HG03469 (cell line): ENCODE results near the gene TAF10.

Experiments
- ATAC-seq: cut with Tn5 transposase; IDR thresholded peaks from one replicate; pipeline ENCODE4 v1.9.1; 2021; ENCODE audit warnings: mild to moderate bottlenecking, moderate library complexity, moderate number of reproducible peaks; ENCODE audit not compliant: unreplicated experiment

Gene TAF10

DNA sequence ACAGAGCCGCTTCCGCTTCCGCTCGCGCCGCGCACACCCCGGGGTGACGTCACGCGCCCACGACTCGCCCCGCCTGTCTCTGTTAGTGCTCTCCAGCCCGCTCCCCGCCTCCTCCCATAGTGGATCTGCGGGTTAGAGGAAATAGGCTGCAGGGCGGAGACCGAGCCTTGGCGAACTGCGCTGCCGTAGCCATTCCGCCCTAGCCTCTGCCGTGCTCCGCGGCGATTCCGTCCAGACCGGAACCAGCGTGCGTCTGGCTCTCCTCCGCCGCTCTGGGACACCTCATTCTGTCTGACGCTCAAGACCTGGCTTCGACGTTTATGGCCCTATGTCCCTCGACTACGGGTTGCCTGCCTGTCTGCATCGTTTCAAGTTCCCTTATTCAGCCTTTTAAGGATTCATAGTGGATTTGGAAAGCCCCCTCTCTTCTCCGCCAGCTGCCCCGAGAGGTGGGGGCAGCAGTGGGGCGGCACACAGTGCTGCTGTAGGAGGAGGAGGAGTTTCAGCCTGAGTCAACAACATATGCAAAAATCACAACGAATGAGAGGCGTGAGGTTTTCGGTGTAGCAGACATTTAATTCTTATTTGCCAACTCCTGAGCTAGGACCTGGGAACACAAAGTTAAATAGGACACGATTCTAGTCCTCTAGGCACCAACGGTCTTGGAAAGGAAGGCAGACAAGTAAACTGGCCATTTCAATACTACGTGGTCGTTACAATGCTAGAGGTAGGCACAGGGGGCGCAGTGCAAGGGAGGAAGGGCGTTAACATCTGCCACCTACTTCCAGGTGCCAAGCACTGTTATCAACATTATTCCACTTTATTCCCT is at the start of gene TAF10:
Gene TAF10 (minus strand): TSS at position 4 of the 829 bp plus-strand sequence. CDS start 27 bp downstream, outside the sequence.
- ATAC-seq, result peak; percentile 68

DNA sequence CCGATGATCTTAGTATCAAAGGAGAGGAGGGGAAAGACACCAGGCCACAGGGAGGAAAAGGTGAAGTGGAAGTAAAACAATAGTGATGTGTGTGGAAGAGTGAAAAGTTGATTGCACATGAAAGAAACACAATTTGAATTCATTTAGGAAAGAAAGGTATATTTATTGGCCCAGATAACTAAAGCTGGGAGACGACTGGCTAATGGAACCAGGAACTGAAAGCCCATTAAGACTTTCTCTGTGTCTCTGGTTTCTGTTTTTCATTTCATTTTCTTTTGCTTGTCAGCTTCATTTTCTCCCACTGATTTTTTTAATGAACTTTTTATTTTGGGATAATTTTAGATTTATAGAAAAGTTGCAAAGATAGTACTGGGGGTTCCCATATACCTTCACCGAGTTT is 48.7 kb upstream of the TAF10 start:
- no peak for ATAC-seq

- no peak for ATAC-seq
These were observed 46.6 kb upstream of the TAF10 start for GRCh38 chr11:6658647-6659046.

DNA sequence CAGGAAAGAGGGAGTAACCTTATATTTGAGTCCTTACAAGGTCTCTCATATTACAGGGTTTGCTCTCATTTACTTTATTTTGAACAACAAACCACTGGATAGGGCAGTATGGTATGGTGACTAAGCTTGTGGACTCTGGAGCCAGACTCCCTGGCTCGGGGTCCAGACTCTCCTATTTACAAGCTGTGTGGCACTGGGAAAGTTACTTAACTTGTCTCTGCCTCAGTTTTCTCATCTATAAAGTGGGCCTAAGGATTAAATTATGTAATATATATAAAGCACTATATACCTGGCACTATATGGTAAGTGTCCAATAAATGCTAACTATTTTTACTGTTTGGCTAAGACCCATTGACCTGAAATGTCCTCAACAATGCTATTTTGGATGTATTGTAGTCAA is 45.3 kb upstream of the TAF10 start:
- ATAC-seq, result no peak

GRCh38 chr11:6656936-6657335 is 44.9 kb upstream of the TAF10 start:
- ATAC-seq, result no peak

GRCh38 chr11:6656584-6656915 is 44.5 kb upstream of the TAF10 start:
- no peak for ATAC-seq

GRCh38 chr11:6655790-6656583 is 44.0 kb upstream of the TAF10 start, which contains the start of gene DCHS1:
Gene DCHS1 (minus strand): TSS chr11:6655809. CDS start chr11:6641613, 14,196 bp downstream.
- ATAC-seq, result no peak

- ATAC-seq, result no peak
These were observed 43.2 kb upstream of the TAF10 start for GRCh38 chr11:6655020-6655789.

GRCh38 chr11:6654281-6655019 is 42.4 kb upstream of the TAF10 start:
- ATAC-seq, result no peak

DNA sequence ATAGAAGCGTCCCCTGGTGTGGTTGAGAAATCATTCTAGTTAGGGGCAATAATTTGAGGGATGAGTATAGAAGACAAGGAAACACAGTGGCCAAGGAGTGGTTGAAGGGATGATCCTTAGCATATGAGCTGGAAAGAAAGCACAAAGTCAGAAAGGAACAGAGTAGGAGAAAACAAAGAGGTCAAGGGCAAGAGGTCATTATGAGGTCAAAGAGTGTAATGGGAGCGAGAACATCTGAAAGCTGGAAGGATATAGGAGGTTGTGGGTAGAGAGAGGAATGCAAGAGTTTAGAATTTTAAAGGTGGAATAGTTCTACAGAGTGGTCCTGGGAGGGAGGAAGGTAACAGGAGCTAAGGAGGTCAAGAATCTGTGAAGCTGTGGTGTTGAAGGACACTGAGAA is 41.6 kb upstream of the TAF10 start:
- no peak for ATAC-seq

- ATAC-seq, result no peak
These were observed 41.1 kb upstream of the TAF10 start for GRCh38 chr11:6653097-6653496.

DNA sequence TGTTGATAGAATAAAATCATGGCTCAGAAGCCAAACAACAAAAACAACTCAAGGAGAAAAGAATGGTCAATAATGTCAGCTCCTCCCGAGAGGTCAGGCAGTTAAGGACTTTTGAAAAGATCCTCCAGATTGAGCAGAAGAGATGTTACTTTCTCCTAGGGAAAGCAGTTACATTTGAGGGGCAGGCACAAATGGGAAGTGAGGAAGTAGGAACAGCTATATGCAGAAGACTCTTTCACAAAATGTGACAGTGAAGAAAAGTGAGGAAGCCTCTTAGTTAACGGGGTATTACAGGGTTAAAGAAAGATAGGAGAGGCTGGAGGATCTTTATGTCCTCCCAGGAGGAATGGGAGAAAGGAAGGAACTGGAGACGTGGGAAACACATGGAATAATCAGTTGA is 40.2 kb upstream of the TAF10 start:
- no peak for ATAC-seq

GRCh38 chr11:6650980-6651379 is 39.0 kb upstream of the TAF10 start:
- ATAC-seq, result no peak

- no peak for ATAC-seq
These were observed 38.1 kb upstream of the TAF10 start for GRCh38 chr11:6650104-6650503.

GRCh38 chr11:6648501-6648900 is 36.5 kb upstream of the TAF10 start:
- no peak for ATAC-seq

- no peak for ATAC-seq
These were observed 35.8 kb upstream of the TAF10 start for GRCh38 chr11:6647836-6648235.

DNA sequence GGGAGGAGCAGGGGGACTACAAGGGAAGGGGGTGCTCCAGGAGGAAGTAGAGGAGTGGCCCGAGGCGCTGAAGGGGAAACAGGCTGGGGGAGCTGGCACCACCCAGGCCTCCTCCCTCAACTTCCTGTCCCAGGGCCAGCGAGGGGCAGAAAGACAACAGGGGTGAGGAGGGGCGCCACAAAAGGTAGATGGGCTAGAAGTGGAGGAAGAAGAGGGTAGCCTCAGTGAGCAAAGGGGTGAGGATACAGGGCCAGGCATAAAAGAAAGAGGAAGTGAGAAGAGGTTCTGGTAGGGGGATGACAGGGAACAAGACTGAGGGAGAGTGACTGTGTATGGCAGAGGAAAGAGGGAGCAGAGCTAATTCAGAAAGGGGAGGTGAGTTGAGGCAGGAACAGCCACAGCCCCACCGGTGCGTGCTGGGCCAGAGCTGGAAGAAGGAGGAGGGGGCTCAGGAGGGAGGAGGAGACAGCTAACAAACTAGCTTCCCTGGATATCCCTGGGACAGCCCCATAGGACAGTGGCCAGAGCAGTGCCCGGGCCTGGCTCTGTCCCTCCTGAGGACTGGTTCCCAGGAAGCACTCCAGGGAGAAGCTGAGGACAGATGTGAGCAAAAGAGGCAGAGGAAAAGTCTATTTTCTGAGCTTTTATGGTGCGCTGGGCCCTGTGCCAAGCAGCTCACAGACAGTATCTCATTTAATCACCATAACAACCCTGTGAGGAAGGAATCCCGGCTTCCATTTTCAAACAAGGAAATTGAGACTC is 35.1 kb upstream of the TAF10 start:
- peak; percentile 85 for ATAC-seq

DNA sequence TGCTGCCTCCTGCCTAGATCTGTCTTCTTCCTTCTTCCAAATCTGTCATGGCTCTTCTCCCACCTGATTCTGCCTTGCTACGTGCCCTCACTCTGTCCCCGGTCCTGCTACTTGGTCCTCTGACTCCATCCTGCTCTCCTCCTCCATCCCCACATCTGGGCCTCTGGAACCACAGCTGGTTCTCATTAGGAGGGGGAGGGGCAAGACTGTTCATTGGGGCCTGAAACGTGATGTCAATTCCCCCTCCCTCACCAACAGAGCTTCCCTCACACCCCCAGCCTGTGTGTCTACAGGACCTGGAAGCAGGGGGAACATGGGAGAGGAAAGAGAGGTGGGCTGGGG is 34.5 kb upstream of the TAF10 start:
- ATAC-seq, result no peak

DNA sequence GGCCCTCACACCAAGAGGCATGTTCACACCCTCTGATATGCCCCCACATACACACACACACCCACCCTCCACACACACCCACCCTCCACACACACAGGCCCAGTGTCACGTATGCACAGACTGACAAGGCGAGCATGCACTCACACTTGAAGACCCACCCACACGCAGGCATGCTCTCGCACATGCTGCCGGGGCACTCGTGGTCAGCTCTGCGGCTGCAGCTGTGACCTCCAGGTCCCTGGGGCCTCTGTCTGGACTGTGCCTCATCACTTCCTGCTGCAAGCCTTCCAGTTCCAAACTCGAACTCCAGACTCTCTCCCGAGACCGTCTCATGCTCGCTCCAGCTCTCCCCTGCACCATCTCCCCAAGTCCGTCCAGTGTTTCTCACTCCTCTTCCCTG is 34.1 kb upstream of the TAF10 start:
- no peak for ATAC-seq

- ATAC-seq, result no peak
These were observed 30.9 kb upstream of the TAF10 start for GRCh38 chr11:6642957-6643356.
